Naive thymus-derived CD8-positive, alpha-beta T cell (primary cell): ENCODE results near the gene ZNF594. TPM values are rescaled to one million over a fixed set of nuclear protein-coding genes. Genes with fewer than 3 reads are reported as not detected.
"Not testable (repeated sequence)": the region's sequence is repeated elsewhere in the genome, so short reads cannot be mapped to it uniquely, and the experiment has no call there.

ENCODE experiments used
- ATAC-seq, 2 donors: fragments of 150-1000 bp; cut with Tn5 transposase in 1 of 2; sonication (Bioruptor Pico), chemical (Tn5 transposase) in 1 of 2; 1 replicate in 1 of 2; 2 replicates in 1 of 2; pipeline ENCODE4 v1.10.0; 2021; ENCODE audit warnings: mild to moderate bottlenecking in 2 of 2, moderate library complexity in 2 of 2
- POLR2A ChIA-PET: fragments of 350-600 bp; sonication (Branson Sonifier 250); formaldehyde crosslinking; loops from one replicate; lab custom pipeline; 2021; ENCODE audit warnings: antibody characterized with exemption; lab: Charles Lee
- DNase-seq, 10 donors: peaks; one replicate each; pipeline versions ENCODE4 v3.0.0 to v3.0.0-alpha.2; 2020 to 2022
- H3K27ac Mint-ChIP-seq, 10 donors: one replicate each; pipeline ENCODE4 v1.8.0; 2020 to 2022; ENCODE audit warnings: mild to moderate bottlenecking in 10 of 10, mixed read lengths in 10 of 10, moderate library complexity in 4 of 10, inconsistent platforms in 1 of 10
- H3K27me3 Mint-ChIP-seq, 5 donors: one replicate each; pipeline ENCODE4 v1.8.0; 2021 to 2022; ENCODE audit warnings: mixed read lengths in 5 of 5
- H3K36me3 Mint-ChIP-seq, 3 donors: one replicate each; pipeline ENCODE4 v1.8.0; 2020 to 2022; ENCODE audit warnings: mixed read lengths in 3 of 3, mild to moderate bottlenecking in 2 of 3, inconsistent platforms in 1 of 3
- H3K4me1 Mint-ChIP-seq, 4 donors: one replicate each; pipeline ENCODE4 v1.8.0; 2021 to 2022; ENCODE audit warnings: mixed read lengths in 4 of 4
- H3K4me3 Mint-ChIP-seq, 10 donors: one replicate each; pipeline ENCODE4 v1.8.0; 2020 to 2022; ENCODE audit warnings: mild to moderate bottlenecking in 10 of 10, mixed read lengths in 10 of 10, moderate library complexity in 6 of 10, inconsistent platforms in 1 of 10
- H3K9me3 Mint-ChIP-seq, 9 donors: one replicate each; pipeline ENCODE4 v1.8.0; 2020 to 2022; ENCODE audit warnings: mixed read lengths in 9 of 9, mild to moderate bottlenecking in 3 of 9, inconsistent platforms in 1 of 9, moderate library complexity in 1 of 9
- polyA plus RNA-seq, 3 donors: library from polyadenylated mRNA; unstranded; fragments of 300-500 nt; fragmentation: Illumina TruSeq; gene quantifications; one replicate each; pipeline ENCODE4 v1.2.3, GENCODE V29; 2021
- total RNA-seq, 8 experiments: library from RNA in 2 of 8; stranded (reverse) in 2 of 8; gene quantifications; one replicate each; pipeline ENCODE4 v1.2.3 and lab custom pipeline; 2021 to 2026

Gene ZNF594
- total and polyA plus RNA-seq, 5 experiments from 2014 or later = 1.7 to 32.5 (median 3.3) TPM

- Mint-ChIP-seq H3K4me3 (peak overlapping the region in 4 of 10 donors; percentile 26 to 45 (median 40)), H3K4me1 (peaks cover 4 to 26% (median 15%) of the 10 kb centered on the region in 4 donors), H3K36me3 (peaks cover 0 to 4% (median 0%) of the 10 kb centered on the region in 3 donors), H3K9me3 (no peaks in the 10 kb centered on the region), H3K27ac (peak overlapping the region; percentile 4 to 90 (median 77)), H3K27me3 (no peaks in the 10 kb centered on the region)
- peak in 1 of 2 donors; percentile 53 for ATAC-seq
- POLR2A ChIA-PET = interaction anchor here (0.8 to 2.7 kb wide), 8 partner anchors 13 to 84 kb away, joined by 3 to 15 read pairs (median 4); partner anchors contain the start of gene RABEP1
- DNase-seq = peak in 3 of 10 donors; percentile 3 to 30 (median 21)
Measured at GRCh38 chr17:5198472-5198871, 6.8 kb upstream of the ZNF594 start.

GRCh38 chr17:5194346-5194745 is 2.7 kb upstream of the ZNF594 start:
- Mint-ChIP-seq H3K4me1 (peaks cover 15 to 55% (median 45%) of the 10 kb centered on the region in 4 donors), H3K27me3 (no peaks in the 10 kb centered on the region), H3K36me3 (peaks cover 0 to 12% (median 4%) of the 10 kb centered on the region in 3 donors), H3K27ac (peak overlapping the region in 1 of 10 donors; percentile 5), H3K4me3 (peak overlapping the region in 1 of 10 donors; percentile 50), H3K9me3 (peaks cover 0 to 10% (median 0%) of the 10 kb centered on the region in 9 donors)
- ATAC-seq = no peak
- DNase-seq = no peak
- POLR2A ChIA-PET = interaction anchor here (1.1 kb wide), 1 partner anchor 33 kb away, joined by 6 read pairs; no protein-coding TSS in a partner anchor

- ATAC-seq (no peak), DNase-seq (peak in 1 of 10 donors; percentile 55)
- Mint-ChIP-seq H3K27me3 (no peaks in the 10 kb centered on the region), H3K9me3 (peaks cover 9 to 90% (median 45%) of the 10 kb centered on the region in 9 donors), H3K27ac (peak overlapping the region in 1 of 10 donors; percentile 25), H3K36me3 (peaks cover 36 to 79% (median 58%) of the 10 kb centered on the region in 3 donors), H3K4me1 (peaks cover 0 to 4% (median 3%) of the 10 kb centered on the region in 4 donors), H3K4me3 (peak overlapping the region in 1 of 10 donors; percentile 45)
- POLR2A ChIA-PET = no interaction called here
Measured at GRCh38 chr17:5184288-5184687, 7.4 kb downstream of the ZNF594 start.

GRCh38 chr17:5183410-5183793 is 8.3 kb downstream of the ZNF594 start:
- no peak for ATAC-seq
- Mint-ChIP-seq H3K4me3 (no peak overlapping the region), H3K4me1 (peaks cover 0 to 4% (median 3%) of the 10 kb centered on the region in 4 donors), H3K9me3 (peaks cover 9 to 97% (median 45%) of the 10 kb centered on the region in 9 donors), H3K27me3 (no peaks in the 10 kb centered on the region), H3K27ac (peak overlapping the region in 1 of 10 donors; percentile 45), H3K36me3 (peaks cover 35 to 84% (median 57%) of the 10 kb centered on the region in 3 donors)
- POLR2A ChIA-PET = interaction anchor here (3.4 kb wide), 1 partner anchor 8 kb away, joined by 14 read pairs; the partner anchor contains the start of gene ZNF594
- no peak for DNase-seq

- ATAC-seq (no peak), DNase-seq (no peak)
- H3K4me3 Mint-ChIP-seq = peak overlapping the region in 1 of 10 donors; percentile 20
- POLR2A ChIA-PET = interaction anchor here (3.4 kb wide), 1 partner anchor 9 kb away, joined by 14 read pairs; the partner anchor contains the start of gene ZNF594
- peaks cover 9 to 94% (median 45%) of the 10 kb centered on the region in 9 donors for H3K9me3 Mint-ChIP-seq
- peak overlapping the region in 2 of 10 donors; percentile 45 to 74 for H3K27ac Mint-ChIP-seq
- H3K36me3 Mint-ChIP-seq = peaks cover 29 to 81% (median 54%) of the 10 kb centered on the region in 3 donors
- peaks cover 0 to 4% (median 3%) of the 10 kb centered on the region in 4 donors for H3K4me1 Mint-ChIP-seq
- H3K27me3 Mint-ChIP-seq = no peaks in the 10 kb centered on the region
Measured at GRCh38 chr17:5182597-5183409, 8.9 kb downstream of the ZNF594 start.

GRCh38 chr17:5181509-5182305 is 10.0 kb downstream of the ZNF594 start:
- POLR2A ChIA-PET = interaction anchor here (0.6 to 3.4 kb wide), 2 partner anchors 10 to 467 kb away, joined by 3 to 14 read pairs; partner anchors contain the start of gene ZNF594
- H3K27ac Mint-ChIP-seq = peak overlapping the region in 2 of 10 donors; percentile 7 to 84
- peaks cover 23 to 80% (median 50%) of the 10 kb centered on the region in 3 donors for H3K36me3 Mint-ChIP-seq
- no peaks in the 10 kb centered on the region for H3K27me3 Mint-ChIP-seq
- DNase-seq (no peak), ATAC-seq (no peak)
- H3K4me1 Mint-ChIP-seq = peaks cover 0 to 4% (median 2%) of the 10 kb centered on the region in 4 donors
- H3K9me3 Mint-ChIP-seq = peaks cover 2 to 97% (median 39%) of the 10 kb centered on the region in 9 donors
- H3K4me3 Mint-ChIP-seq = peak overlapping the region in 2 of 10 donors; percentile 20 to 30

GRCh38 chr17:5179003-5179402 is 12.7 kb downstream of the ZNF594 start:
- Mint-ChIP-seq H3K9me3 (peaks cover 0 to 98% (median 26%) of the 10 kb centered on the region in 9 donors), H3K4me3 (peak overlapping the region in 1 of 10 donors; percentile 36), H3K36me3 (peaks cover 24 to 81% (median 48%) of the 10 kb centered on the region in 3 donors), H3K27ac (no peak overlapping the region), H3K4me1 (no peaks in the 10 kb centered on the region), H3K27me3 (no peaks in the 10 kb centered on the region)
- POLR2A ChIA-PET = interaction anchor here (0.6 kb wide), 1 partner anchor 183 kb away, joined by 8 read pairs; no protein-coding TSS in a partner anchor
- DNase-seq (no peak), ATAC-seq (no peak)

- H3K27ac Mint-ChIP-seq, H3K27me3 Mint-ChIP-seq, H3K4me3 Mint-ChIP-seq, ATAC-seq, H3K4me1 Mint-ChIP-seq, DNase-seq, POLR2A ChIA-PET: not testable (repeated sequence)
- Mint-ChIP-seq H3K36me3 (peaks cover 15 to 50% (median 17%) of the 10 kb centered on the region in 3 donors), H3K9me3 (peaks cover 0 to 83% (median 11%) of the 10 kb centered on the region in 9 donors)
Measured at GRCh38 chr17:5175027-5175426, 16.6 kb downstream of the ZNF594 start.

GRCh38 chr17:5165791-5166564 is 25.7 kb downstream of the ZNF594 start:
- POLR2A ChIA-PET = interaction anchor here (0.6 kb wide), 1 partner anchor 67 kb away, joined by 3 read pairs; no protein-coding TSS in a partner anchor
- not testable (repeated sequence) for ATAC-seq, H3K9me3 Mint-ChIP-seq

GRCh38 chr17:5164436-5164835 is 27.2 kb downstream of the ZNF594 start:
- Mint-ChIP-seq H3K9me3 (no peaks in the 10 kb centered on the region), H3K4me3 (no peak overlapping the region), H3K27me3 (peaks cover 0 to 18% (median under 1%) of the 10 kb centered on the region in 5 donors), H3K36me3 (peaks cover 0 to 4% (median 2%) of the 10 kb centered on the region in 3 donors), H3K4me1 (peaks cover 0 to 16% (median 0%) of the 10 kb centered on the region in 4 donors), H3K27ac (no peak overlapping the region)
- POLR2A ChIA-PET = no interaction called here
- ATAC-seq (no peak), DNase-seq (no peak)

More at GRCh38 chr17:5165791-5166564, 25.7 kb downstream of the ZNF594 start:
- H3K27me3 Mint-ChIP-seq = peaks cover 0 to 15% (median 0%) of the 10 kb centered on the region in 5 donors
- H3K4me1 Mint-ChIP-seq = peaks cover 0 to 16% (median 0%) of the 10 kb centered on the region in 4 donors
- peak overlapping the region in 1 of 10 donors; percentile 52 for H3K4me3 Mint-ChIP-seq
- not testable (repeated sequence) for H3K36me3 Mint-ChIP-seq, H3K27ac Mint-ChIP-seq, DNase-seq

GRCh38 chr17:5161793-5162192 is 29.9 kb downstream of the ZNF594 start:
- H3K4me3 Mint-ChIP-seq, H3K36me3 Mint-ChIP-seq, ATAC-seq, H3K27ac Mint-ChIP-seq, H3K9me3 Mint-ChIP-seq, DNase-seq, POLR2A ChIA-PET: not testable (repeated sequence)
- Mint-ChIP-seq H3K4me1 (peaks cover 0 to 13% (median 0%) of the 10 kb centered on the region in 4 donors), H3K27me3 (peaks cover 0 to 33% (median 17%) of the 10 kb centered on the region in 5 donors)
